ENCODE measurements around the gene GPR55.

GRCh38 chr2:230968921-230969658 is 44.0 kb upstream of the GPR55 start:
- TF ChIP-seq POLR2A (IDR thresholded peaks at IDR 0.05) = no peak
- TF ChIP-seq CTCF (IDR thresholded peaks at IDR 0.05) = no peak
